ENCODE results near the gene TIFAB.

The TIFAB gene

DNA sequence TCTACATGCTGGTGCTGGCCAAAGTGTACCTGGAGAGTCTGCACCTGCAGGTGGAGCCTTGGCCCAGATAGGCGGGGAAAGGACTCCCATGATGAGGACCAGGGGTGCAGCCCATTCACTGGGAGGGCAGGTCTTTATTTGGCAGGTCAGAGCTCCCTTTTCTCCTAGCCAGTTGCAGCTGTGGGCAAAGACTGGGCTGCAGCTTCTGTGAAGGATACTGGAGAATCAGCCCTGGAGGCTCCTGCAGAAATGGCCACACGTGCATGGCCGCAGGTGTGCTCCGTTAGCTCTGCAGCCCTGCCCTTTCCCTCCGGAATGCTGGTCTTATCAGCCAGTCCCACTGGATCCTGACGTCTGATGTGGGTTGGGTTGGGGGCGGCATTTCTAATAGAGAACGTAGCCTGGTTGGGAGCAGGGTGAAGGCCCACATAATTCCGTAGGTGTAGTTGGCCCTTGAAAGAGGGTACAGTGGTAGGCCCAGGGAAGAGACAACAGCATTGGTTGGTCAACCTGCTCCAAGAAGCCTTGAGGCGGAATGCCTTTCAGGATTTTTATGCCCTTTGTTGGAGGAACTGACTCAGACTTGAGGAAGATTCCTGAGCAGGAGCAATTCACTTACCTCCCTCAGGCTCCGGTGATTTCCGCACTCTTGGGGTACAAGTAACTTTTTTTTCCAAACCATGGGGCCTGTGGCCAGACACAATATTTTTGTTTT, 22.0 kb upstream of the TIFAB start:
- TF ChIP-seq PATZ1 (CRISPR knock-in tag; IDR thresholded peaks at IDR 0.05; ENCODE audit: borderline replicate concordance) (no peak), ZNF70 (CRISPR knock-in tag; IDR thresholded peaks at IDR 0.05) (no peak), BACH2 (CRISPR knock-in tag; IDR thresholded peaks at IDR 0.05; ENCODE audit: borderline replicate concordance) (no peak), TOX (CRISPR knock-in tag; IDR thresholded peaks at IDR 0.05; ENCODE audit: borderline replicate concordance) (no peak), ZNF565 (CRISPR knock-in tag; conservative IDR thresholded peaks at IDR 0.05; ENCODE audit: low read depth) (no peak), TSHZ2 (CRISPR knock-in tag; IDR thresholded peaks at IDR 0.05) (no peak)
- TF ChIP-seq, protein P1, sequence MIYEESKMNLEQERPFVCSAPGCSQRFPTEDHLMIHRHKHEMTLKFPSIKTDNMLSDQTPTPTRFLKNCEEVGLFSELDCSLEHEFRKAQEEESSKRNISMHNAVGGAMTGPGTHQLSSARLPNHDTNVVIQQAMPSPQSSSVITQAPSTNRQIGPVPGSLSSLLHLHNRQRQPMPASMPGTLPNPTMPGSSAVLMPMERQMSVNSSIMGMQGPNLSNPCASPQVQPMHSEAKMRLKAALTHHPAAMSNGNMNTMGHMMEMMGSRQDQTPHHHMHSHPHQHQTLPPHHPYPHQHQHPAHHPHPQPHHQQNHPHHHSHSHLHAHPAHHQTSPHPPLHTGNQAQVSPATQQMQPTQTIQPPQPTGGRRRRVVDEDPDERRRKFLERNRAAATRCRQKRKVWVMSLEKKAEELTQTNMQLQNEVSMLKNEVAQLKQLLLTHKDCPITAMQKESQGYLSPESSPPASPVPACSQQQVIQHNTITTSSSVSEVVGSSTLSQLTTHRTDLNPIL (CRISPR knock-in tag; IDR thresholded peaks at IDR 0.05; ENCODE audit: low read depth): no peak
- no peak for ATAC-seq

GRCh38 chr5:135472141-135472540, 20.0 kb upstream of the TIFAB start:
- ATAC-seq: no peak
- no peak for TF ChIP-seq TOX (CRISPR knock-in tag; IDR thresholded peaks at IDR 0.05; ENCODE audit: borderline replicate concordance)
- TF ChIP-seq, protein P1 (CRISPR knock-in tag; IDR thresholded peaks at IDR 0.05; ENCODE audit: low read depth): no peak
- no peak for TF ChIP-seq ZNF70 (CRISPR knock-in tag; IDR thresholded peaks at IDR 0.05)
- TF ChIP-seq SNAI2 (CRISPR knock-in tag; IDR thresholded peaks at IDR 0.05): no peak
- no peak for TF ChIP-seq ESRRG (CRISPR knock-in tag; IDR thresholded peaks at IDR 0.05)
- TF ChIP-seq, protein P2, sequence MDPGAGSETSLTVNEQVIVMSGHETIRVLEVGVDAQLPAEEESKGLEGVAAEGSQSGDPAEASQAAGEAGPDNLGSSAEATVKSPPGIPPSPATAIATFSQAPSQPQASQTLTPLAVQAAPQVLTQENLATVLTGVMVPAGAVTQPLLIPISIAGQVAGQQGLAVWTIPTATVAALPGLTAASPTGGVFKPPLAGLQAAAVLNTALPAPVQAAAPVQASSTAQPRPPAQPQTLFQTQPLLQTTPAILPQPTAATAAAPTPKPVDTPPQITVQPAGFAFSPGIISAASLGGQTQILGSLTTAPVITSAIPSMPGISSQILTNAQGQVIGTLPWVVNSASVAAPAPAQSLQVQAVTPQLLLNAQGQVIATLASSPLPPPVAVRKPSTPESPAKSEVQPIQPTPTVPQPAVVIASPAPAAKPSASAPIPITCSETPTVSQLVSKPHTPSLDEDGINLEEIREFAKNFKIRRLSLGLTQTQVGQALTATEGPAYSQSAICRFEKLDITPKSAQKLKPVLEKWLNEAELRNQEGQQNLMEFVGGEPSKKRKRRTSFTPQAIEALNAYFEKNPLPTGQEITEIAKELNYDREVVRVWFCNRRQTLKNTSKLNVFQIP (CRISPR knock-in tag; IDR thresholded peaks at IDR 0.05; ENCODE audit: borderline replicate concordance, low read depth): no peak
- no peak for TF ChIP-seq ZNF8 (CRISPR knock-in tag; IDR thresholded peaks at IDR 0.05)
- TF ChIP-seq BACH2 (CRISPR knock-in tag; IDR thresholded peaks at IDR 0.05; ENCODE audit: borderline replicate concordance): no peak
- no peak for TF ChIP-seq CSDC2 (CRISPR knock-in tag; IDR thresholded peaks at IDR 0.05)
- TF ChIP-seq ZFP3 (CRISPR knock-in tag; IDR thresholded peaks at IDR 0.05): no peak
- no peak for TF ChIP-seq RARB (CRISPR knock-in tag; IDR thresholded peaks at IDR 0.05)
- TF ChIP-seq TCF4 (CRISPR knock-in tag; IDR thresholded peaks at IDR 0.05; ENCODE audit: borderline replicate concordance): no peak

DNA sequence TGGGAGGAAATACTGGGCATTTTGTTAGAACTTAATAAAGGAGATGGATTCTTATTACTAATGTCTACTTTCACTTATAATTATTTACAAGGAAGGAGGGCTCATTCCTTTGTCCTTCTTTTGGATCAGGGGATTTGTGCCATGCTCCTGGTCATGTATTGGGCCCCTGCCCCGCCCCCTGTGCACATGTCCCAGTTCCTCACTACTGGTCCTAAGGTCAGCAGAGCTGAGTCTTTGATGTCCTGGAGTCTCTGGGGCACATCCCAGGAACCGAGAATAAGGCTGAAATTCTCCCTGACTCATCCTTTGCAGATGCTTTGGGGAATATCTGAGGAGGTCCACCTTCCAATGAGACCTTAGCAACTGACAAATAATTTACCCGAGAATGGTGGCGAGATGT, 19.6 kb upstream of the TIFAB start:
- TF ChIP-seq BACH2 (CRISPR knock-in tag; IDR thresholded peaks at IDR 0.05; ENCODE audit: borderline replicate concordance): no peak
- no peak for TF ChIP-seq CSRNP3 (CRISPR knock-in tag; IDR thresholded peaks at IDR 0.05)
- no peak for TF ChIP-seq CSDC2 (CRISPR knock-in tag; IDR thresholded peaks at IDR 0.05)
- TF ChIP-seq OSR1 (CRISPR knock-in tag; IDR thresholded peaks at IDR 0.05): no peak
- no peak for TF ChIP-seq ESRRG (CRISPR knock-in tag; IDR thresholded peaks at IDR 0.05)
- no peak for TF ChIP-seq ZC3H10 (CRISPR knock-in tag; IDR thresholded peaks at IDR 0.05)
- TF ChIP-seq ZFP30 (CRISPR knock-in tag; IDR thresholded peaks at IDR 0.05): no peak
- TF ChIP-seq SNAI2 (CRISPR knock-in tag; IDR thresholded peaks at IDR 0.05): no peak
- no peak for ATAC-seq
